ENCODE measurements around the gene AP4M1. TPM values are rescaled to one million over a fixed set of nuclear protein-coding genes. Genes with fewer than 3 reads are reported as not detected.

Gene AP4M1
- total and polyA plus RNA-seq, 7 donors: 8.8 to 19.2 (median 12.0) TPM

DNA sequence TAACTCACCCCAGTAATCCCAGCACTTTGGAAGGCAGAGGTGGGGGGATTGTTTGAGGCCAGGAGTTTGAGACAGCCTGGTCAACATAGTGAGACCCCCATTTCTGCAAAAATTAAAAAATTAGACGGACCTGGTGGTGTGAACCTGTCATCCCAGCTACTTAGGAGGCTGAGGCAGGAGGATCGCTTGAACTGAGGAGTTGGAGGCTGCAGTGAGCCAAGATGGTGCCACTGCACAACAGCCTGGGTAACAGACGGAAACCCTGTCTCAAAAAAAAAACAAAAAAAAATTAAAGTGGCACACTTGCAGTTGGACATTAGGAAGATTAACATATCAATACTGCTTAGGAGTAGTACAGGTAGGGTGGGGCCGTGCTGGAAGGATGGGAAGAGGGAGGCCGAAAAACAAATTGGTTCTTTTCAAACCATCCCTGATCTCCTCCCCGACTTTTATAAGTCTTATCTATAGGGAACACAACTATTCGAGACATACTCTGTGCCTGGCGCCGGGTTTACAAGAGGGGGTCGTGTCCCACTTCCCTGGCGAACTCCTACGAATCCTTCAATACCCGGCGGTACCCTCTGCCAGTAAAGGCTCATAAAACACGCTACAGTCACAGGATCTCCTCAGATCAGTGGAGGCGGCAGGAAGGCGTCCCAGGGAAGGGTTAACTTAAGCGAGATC is 17.1 kb downstream of the AP4M1 start:
- Histone ChIP-seq H3K4me1 (peaks cover 16% of the 10 kb centered on the region), H3K36me3 (ENCODE audit: insufficient read depth in 1 of 2, low read depth in 1 of 2) (peaks cover 0 to 13% of the 10 kb centered on the region in 2 donors), H3K27me3 (ENCODE audit: insufficient read depth in 3 of 3, low read length in 2 of 3) (no peaks in the 10 kb centered on the region), H3K4me3 (peak overlapping the region; percentile 84), H3K27ac (peak overlapping the region; percentile 91), H3K9me3 (no peaks in the 10 kb centered on the region)
- DNase-seq (no peak), ATAC-seq (no peak)
- TF ChIP-seq, protein P1, sequence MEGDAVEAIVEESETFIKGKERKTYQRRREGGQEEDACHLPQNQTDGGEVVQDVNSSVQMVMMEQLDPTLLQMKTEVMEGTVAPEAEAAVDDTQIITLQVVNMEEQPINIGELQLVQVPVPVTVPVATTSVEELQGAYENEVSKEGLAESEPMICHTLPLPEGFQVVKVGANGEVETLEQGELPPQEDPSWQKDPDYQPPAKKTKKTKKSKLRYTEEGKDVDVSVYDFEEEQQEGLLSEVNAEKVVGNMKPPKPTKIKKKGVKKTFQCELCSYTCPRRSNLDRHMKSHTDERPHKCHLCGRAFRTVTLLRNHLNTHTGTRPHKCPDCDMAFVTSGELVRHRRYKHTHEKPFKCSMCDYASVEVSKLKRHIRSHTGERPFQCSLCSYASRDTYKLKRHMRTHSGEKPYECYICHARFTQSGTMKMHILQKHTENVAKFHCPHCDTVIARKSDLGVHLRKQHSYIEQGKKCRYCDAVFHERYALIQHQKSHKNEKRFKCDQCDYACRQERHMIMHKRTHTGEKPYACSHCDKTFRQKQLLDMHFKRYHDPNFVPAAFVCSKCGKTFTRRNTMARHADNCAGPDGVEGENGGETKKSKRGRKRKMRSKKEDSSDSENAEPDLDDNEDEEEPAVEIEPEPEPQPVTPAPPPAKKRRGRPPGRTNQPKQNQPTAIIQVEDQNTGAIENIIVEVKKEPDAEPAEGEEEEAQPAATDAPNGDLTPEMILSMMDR (IDR thresholded peaks at IDR 0.05): no peak
- intact Hi-C loops (cut with DNase I): loop anchor here in 1 of 2 donors (1.0 kb wide), 1 partner anchor 17 kb away; the partner anchor contains the start of genes AP4M1 and MCM7
- WGBS, 3 donors: 19 to 25% (median 20%) methylated on average over 18 of the region's 18 CpGs

DNA sequence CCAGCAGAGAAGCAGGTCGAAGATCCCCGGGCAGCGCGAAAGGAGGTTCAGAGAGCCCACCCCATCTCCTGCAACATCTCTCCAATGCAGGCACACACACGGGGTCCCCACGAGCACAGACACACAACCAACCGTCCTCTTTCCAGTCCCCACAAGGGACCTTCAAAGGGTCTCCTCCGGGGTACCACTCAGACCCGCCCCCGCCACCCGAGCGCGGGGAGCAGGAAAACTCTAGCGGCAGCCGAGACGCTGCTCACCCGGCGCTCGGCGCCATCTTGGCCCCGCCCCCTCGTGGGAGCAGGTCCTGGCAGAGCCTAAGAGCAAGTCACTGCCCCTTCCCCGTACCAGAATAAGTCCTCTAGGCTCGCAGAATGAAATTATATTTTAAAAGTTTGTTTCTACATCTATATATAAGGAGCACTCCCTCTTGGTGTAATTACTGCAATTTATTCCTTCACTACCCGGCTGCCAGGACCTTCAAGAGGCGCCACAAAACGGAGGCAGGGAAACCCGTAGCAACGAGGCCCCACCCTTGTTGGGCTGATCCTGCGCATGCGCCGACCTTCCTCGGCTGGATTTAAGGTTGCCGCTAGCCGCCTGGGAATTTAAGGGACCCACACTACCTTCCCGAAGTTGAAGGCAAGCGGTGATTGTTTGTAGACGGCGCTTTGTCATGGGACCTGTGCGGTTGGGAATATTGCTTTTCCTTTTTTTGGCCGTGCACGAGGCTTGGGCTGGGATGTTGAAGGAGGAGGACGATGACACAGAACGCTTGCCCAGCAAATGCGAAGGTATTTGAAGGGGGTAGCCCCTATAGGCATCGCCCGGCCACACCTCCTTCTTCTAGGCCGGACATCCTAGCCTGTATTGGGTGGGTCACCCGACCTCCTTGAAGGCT is 17.9 kb downstream of the AP4M1 start, which contains the start of the genes CNPY4 and TAF6:
TSS of gene CNPY4 (plus strand) at position 563 of the 898 bp plus-strand sequence. CDS start at position 674, 111 bp downstream.
TSS of gene TAF6 (minus strand) at position 287 of the 898 bp plus-strand sequence. CDS start 5,149 bp downstream, outside the sequence.
- Histone ChIP-seq H3K27ac (peak within 1 kb of the TSS; percentile 91), H3K4me1 (peaks cover 16% of the 10 kb centered on the region), H3K36me3 (ENCODE audit: insufficient read depth in 1 of 2, low read depth in 1 of 2) (peaks cover 0 to 5% of the 10 kb centered on the region in 2 donors), H3K27me3 (ENCODE audit: insufficient read depth in 3 of 3, low read length in 2 of 3) (no peaks in the 10 kb centered on the region), H3K9me3 (no peaks in the 10 kb centered on the region), H3K4me3 (peak within 1 kb of the TSS; percentile 84)
- intact Hi-C loops (cut with DNase I): loop anchor here in 1 of 2 donors (1.0 kb wide), 1 partner anchor 18 kb away; the partner anchor contains the start of genes AP4M1 and MCM7
- ATAC-seq: peak; percentile 93 to 98 (median 95)
- TF ChIP-seq, protein P1 (IDR thresholded peaks at IDR 0.05): peak; percentile 10
- 0% methylated on average over 49 of the region's 49 CpGs for WGBS, 3 donors
- DNase-seq: peak; percentile 95 to 99

DNA sequence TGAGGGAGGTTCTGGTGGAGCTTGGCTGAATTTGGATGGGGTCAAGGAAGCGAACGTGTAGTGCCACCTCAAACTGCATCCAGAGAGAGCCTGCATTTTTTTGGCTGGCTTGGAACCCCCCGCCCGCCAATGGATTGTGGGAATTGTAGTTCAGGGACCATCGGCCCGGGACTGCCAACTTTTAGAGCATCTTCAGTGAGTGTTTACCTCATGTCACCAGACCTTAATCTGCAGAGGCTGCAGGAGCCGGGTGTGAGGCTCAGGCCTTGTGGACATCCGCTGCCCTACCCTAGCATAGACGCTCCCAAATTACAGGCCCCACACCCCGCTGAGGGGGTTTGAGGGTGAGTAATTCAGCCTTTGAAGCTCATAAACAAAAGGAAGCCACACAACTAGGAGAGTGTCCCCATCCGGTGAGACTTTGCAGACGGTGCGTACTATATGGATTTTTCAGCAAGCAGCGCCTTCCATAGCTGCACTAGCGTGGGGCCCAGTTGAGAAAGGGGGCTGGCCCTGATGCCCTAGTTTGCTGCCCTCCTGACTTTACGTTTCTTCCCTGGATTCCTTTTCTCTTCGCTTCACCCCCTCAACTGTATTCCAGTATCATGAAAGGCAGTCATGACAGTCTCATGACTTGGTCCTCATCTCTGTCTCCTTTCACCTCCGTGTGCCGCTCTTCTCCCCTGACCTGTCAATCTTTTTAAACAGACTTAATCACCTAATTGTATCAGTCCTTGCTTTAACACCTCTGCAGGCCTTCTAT is 18.7 kb downstream of the AP4M1 start:
- 15 to 19% (median 15%) methylated on average over 19 of the region's 19 CpGs for WGBS, 3 donors
- Histone ChIP-seq H3K4me1 (peaks cover 16% of the 10 kb centered on the region), H3K9me3 (no peaks in the 10 kb centered on the region), H3K27me3 (ENCODE audit: insufficient read depth in 3 of 3, low read length in 2 of 3) (no peaks in the 10 kb centered on the region), H3K36me3 (ENCODE audit: insufficient read depth in 1 of 2, low read depth in 1 of 2) (peaks cover 0 to 5% of the 10 kb centered on the region in 2 donors), H3K27ac (peak overlapping the region; percentile 91), H3K4me3 (peak overlapping the region; percentile 84)
- DNase-seq: peak; percentile 68 to 80
- ATAC-seq: peak; percentile 67 to 81 (median 68)
- TF ChIP-seq, protein P1 (IDR thresholded peaks at IDR 0.05): no peak
- intact Hi-C loops (cut with DNase I): loop anchor here in 1 of 2 donors (1.0 kb wide), 1 partner anchor 19 kb away; the partner anchor contains the start of genes AP4M1 and MCM7

DNA sequence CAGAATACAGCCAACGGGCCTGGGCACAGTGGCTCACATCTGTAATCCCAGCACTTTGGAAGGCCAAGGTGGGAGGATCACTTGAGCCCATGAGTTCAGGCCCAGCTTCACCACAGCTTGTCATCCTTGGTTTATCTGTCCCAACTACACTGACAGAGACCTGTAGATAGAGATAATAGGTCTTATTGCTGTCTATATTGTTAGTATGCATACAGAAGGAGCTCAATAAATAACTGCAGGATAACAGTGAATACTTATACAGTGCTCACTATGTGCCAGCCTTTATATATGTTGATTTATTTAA is 19.2 kb downstream of the AP4M1 start:
- Histone ChIP-seq H3K36me3 (ENCODE audit: insufficient read depth in 1 of 2, low read depth in 1 of 2) (peaks cover 0 to 5% of the 10 kb centered on the region in 2 donors), H3K27me3 (ENCODE audit: insufficient read depth in 3 of 3, low read length in 2 of 3) (no peaks in the 10 kb centered on the region), H3K4me1 (peaks cover 19% of the 10 kb centered on the region), H3K27ac (peak overlapping the region; percentile 91), H3K4me3 (peak overlapping the region; percentile 84), H3K9me3 (no peaks in the 10 kb centered on the region)
- ATAC-seq (no peak), DNase-seq (no peak)
- intact Hi-C loops (cut with DNase I): no loop called here
- WGBS, 3 donors: 7 to 33% (median 10%) methylated on average over 1 of the region's 1 CpG
- TF ChIP-seq, protein P1 (IDR thresholded peaks at IDR 0.05): no peak
